Neural cell (in vitro differentiated cells): ENCODE data around the gene RNF181. TPM values are rescaled to one million over a fixed set of nuclear protein-coding genes. Genes with fewer than 3 reads are reported as not detected.

Experiments used
- H2AFZ ChIP-seq: fragments of 200-600, 300-800 bp; sonication (generic), shearing (Covaris generic); 2 replicates; pipeline ENCODE4 v1.6.0; 2014; ENCODE audit warnings: low read depth, mild to moderate bottlenecking, antibody characterized with exemption, low read length, moderate library complexity
- H3F3A ChIP-seq: fragments of 200-600 bp; shearing (Covaris generic); 2 replicates; pipeline ENCODE4 v1.6.1; 2016; ENCODE audit warnings: mild to moderate bottlenecking, moderate library complexity, mixed read lengths, antibody characterized with exemption, low read length; ENCODE audit not compliant: insufficient read depth, poor library complexity, severe bottlenecking
- H3K27ac ChIP-seq: fragments of 200-600, 300-800 bp; sonication (generic), shearing (Covaris generic); 2 replicates; pipeline ENCODE4 v1.5.1; 2014; ENCODE audit warnings: mild to moderate bottlenecking, low read length, moderate library complexity
- H3K27me3 ChIP-seq: fragments of 300-800, 200-600 bp; sonication (generic), shearing (Covaris generic); 2 replicates; pipeline ENCODE4 v1.6.0; 2014; ENCODE audit warnings: mild to moderate bottlenecking, low read depth, low read length, moderate library complexity; ENCODE audit not compliant: insufficient read depth
- H3K36me3 ChIP-seq: fragments of 300-800, 200-600 bp; sonication (generic), shearing (Covaris generic); 2 replicates; pipeline ENCODE4 v1.5.1; 2014; ENCODE audit warnings: mild to moderate bottlenecking, antibody characterized with exemption, low read length, moderate library complexity; ENCODE audit not compliant: insufficient read depth
- H3K4me2 ChIP-seq: fragments of 300-800, 200-600 bp; sonication (generic), shearing (Covaris generic); 2 replicates; pipeline ENCODE4 v1.6.0; 2014; ENCODE audit warnings: mild to moderate bottlenecking, low read length
- H3K4me3 ChIP-seq: fragments of 300-800, 200-600 bp; sonication (generic), shearing (Covaris generic); 2 replicates; pipeline ENCODE4 v1.5.1; 2014; ENCODE audit warnings: mild to moderate bottlenecking, low read length, moderate library complexity
- H3K79me2 ChIP-seq: fragments of 200-600 bp; shearing (Covaris generic); replicated peaks from 2 replicates; pipeline ENCODE4 v1.6.0; 2014; ENCODE audit warnings: mild to moderate bottlenecking, low read length, moderate library complexity; ENCODE audit not compliant: insufficient read depth
- H3K9ac ChIP-seq: fragments of 300-800, 200-600 bp; sonication (generic), shearing (Covaris generic); 2 replicates; pipeline ENCODE4 v1.6.1; 2016; ENCODE audit warnings: mild to moderate bottlenecking, low read length, mixed read lengths
- H3K9me2 ChIP-seq: fragments of 200-600 bp; shearing (Covaris generic); 2 replicates; pipeline ENCODE4 v1.6.1; 2016; ENCODE audit warnings: mild to moderate bottlenecking, low read length, mixed read lengths; ENCODE audit not compliant: insufficient read depth
- H3K9me3 ChIP-seq: fragments of 200-600, 300-800 bp; sonication (generic), shearing (Covaris generic); 2 replicates; pipeline ENCODE4 v1.6.1; 2016; ENCODE audit warnings: mild to moderate bottlenecking, mixed run types, low read length, moderate library complexity, mixed read lengths
- H4K20me1 ChIP-seq: fragments of 200-600 bp; shearing (Covaris generic); 2 replicates; pipeline ENCODE4 v1.6.1; 2016; ENCODE audit warnings: mild to moderate bottlenecking, mixed run types; ENCODE audit not compliant: insufficient read depth
- CTCF ChIP-seq: fragments of 450-650 bp; IDR thresholded peaks from 2 replicates; pipeline ENCODE4 v1.5.1; 2014; ENCODE audit warnings: antibody characterized with exemption, mild to moderate bottlenecking, moderate library complexity; ENCODE audit not compliant: poor library complexity, severe bottlenecking
- EP300 ChIP-seq: fragments of 450-650 bp; conservative IDR thresholded peaks from 2 replicates; pipeline ENCODE4 v1.6.1; 2014; ENCODE audit warnings: antibody characterized with exemption, mild to moderate bottlenecking, moderate library complexity; ENCODE audit not compliant: poor library complexity, severe bottlenecking
- EZH2 ChIP-seq: fragments of 200-600, 300-800 bp; shearing (Covaris generic), sonication (generic); IDR thresholded peaks from 2 replicates; pipeline ENCODE4 v1.6.1; 2014; ENCODE audit warnings: antibody characterized with exemption, low read length, borderline replicate concordance, mild to moderate bottlenecking; ENCODE audit not compliant: insufficient read depth, poor library complexity, severe bottlenecking
- MXI1 ChIP-seq: fragments of 450-650 bp; conservative IDR thresholded peaks from 2 replicates; pipeline ENCODE4 v1.6.1; 2014; ENCODE audit warnings: antibody characterized with exemption, mild to moderate bottlenecking; ENCODE audit not compliant: poor library complexity, severe bottlenecking
- POLR2AphosphoS5 ChIP-seq: IDR thresholded peaks from 2 replicates; pipeline ENCODE4 v1.6.1; 2012
- RAD21 ChIP-seq: fragments of 450-650 bp; conservative IDR thresholded peaks from 2 replicates; pipeline ENCODE4 v1.6.1; 2014; ENCODE audit warnings: antibody characterized with exemption, mild to moderate bottlenecking, moderate library complexity
- REST ChIP-seq: IDR thresholded peaks from 2 replicates; pipeline ENCODE4 v1.6.1; 2012; ENCODE audit warnings: borderline replicate concordance
- SMC3 ChIP-seq: fragments of 450-650 bp; conservative IDR thresholded peaks from 2 replicates; pipeline ENCODE4 v1.6.1; 2014; ENCODE audit warnings: antibody characterized with exemption, mild to moderate bottlenecking, moderate library complexity; ENCODE audit not compliant: poor library complexity
- TAF1 ChIP-seq: IDR thresholded peaks from 2 replicates; pipeline ENCODE4 v1.6.1; 2012; ENCODE audit warnings: low read depth
- polyA minus RNA-seq: library from RNA; depleted of rRNA, polyadenylated mRNA; stranded (reverse); fragments of >200 nt; gene quantifications from 2 replicates; pipeline ENCODE4 v1.2.3, GENCODE V29; 2014
- polyA plus RNA-seq: library from polyadenylated mRNA; depleted of rRNA; stranded (reverse); fragments of >200 nt; gene quantifications from 2 replicates; pipeline ENCODE4 v1.2.3, GENCODE V29; 2014

The RNF181 gene
- polyA plus RNA-seq (296 and 330 TPM in 2 replicates), polyA minus RNA-seq (58.9 and 65.4 TPM in 2 replicates)

- H3K9ac ChIP-seq: peak within 1 kb of the TSS; percentile 89
- peak within 1 kb of the TSS; percentile 85 for H3K4me3 ChIP-seq
- no peaks in the 10 kb centered on the region for H3K9me2 ChIP-seq
- TF ChIP-seq REST (peak; percentile 88), EP300 (peak; percentile 17), POLR2AphosphoS5 (peak; percentile 92), EZH2 (no peak), CTCF (no peak), RAD21 (no peak), TAF1 (peak; percentile 59), MXI1 (peak; percentile 76), SMC3 (no peak)
- H3K27me3 ChIP-seq: no peaks in the 10 kb centered on the region
- peak within 1 kb of the TSS; percentile 83 for H3K4me2 ChIP-seq
- peak within 1 kb of the TSS; percentile 92 for H2AFZ ChIP-seq
- H3K27ac ChIP-seq: peak within 1 kb of the TSS; percentile 83
- no peaks in the 10 kb centered on the region for H3F3A ChIP-seq
- H4K20me1 ChIP-seq: no peaks in the 10 kb centered on the region
- H3K36me3 ChIP-seq: no peaks in the 10 kb centered on the region
- no peaks in the 10 kb centered on the region for H3K9me3 ChIP-seq
- H3K79me2 ChIP-seq: peaks cover 11% of the 10 kb centered on the region
These were observed at the start of gene RNF181 for GRCh38 chr2:85595301-85596025. TSS of gene RNF181 (plus strand) at chr2:85595745. CDS start at chr2:85595764, 19 bp downstream.

- no peaks in the 10 kb centered on the region for H3K9me3 ChIP-seq
- H3K36me3 ChIP-seq: peaks cover 20% of the 10 kb centered on the region
- H3K27ac ChIP-seq: no peak overlapping the region
- H3K4me2 ChIP-seq: no peak overlapping the region
- no peaks in the 10 kb centered on the region for H3K9me2 ChIP-seq
- TF ChIP-seq POLR2AphosphoS5: no peak
- TF ChIP-seq EZH2: no peak
- no peak for TF ChIP-seq TAF1
- TF ChIP-seq SMC3: no peak
- no peak for TF ChIP-seq REST
- TF ChIP-seq CTCF: no peak
- no peak for TF ChIP-seq MXI1
- TF ChIP-seq RAD21: no peak
- TF ChIP-seq EP300: no peak
- H3K9ac ChIP-seq: no peak overlapping the region
- no peak overlapping the region for H3K4me3 ChIP-seq
- H3K27me3 ChIP-seq: no peaks in the 10 kb centered on the region
- no peak overlapping the region for H2AFZ ChIP-seq
- H3F3A ChIP-seq: no peaks in the 10 kb centered on the region
- peaks cover 10% of the 10 kb centered on the region for H4K20me1 ChIP-seq
- H3K79me2 ChIP-seq: peaks cover 24% of the 10 kb centered on the region
These were observed 49.7 kb upstream of the RNF181 start for GRCh38 chr2:85545780-85546240.
